HEK293 (cell line): ENCODE data around the gene CLEC16A.

Experiments
- CTCF ChIA-PET: fragments of 350-600 bp; formaldehyde crosslinking; extraction: SDS; loops from one replicate; lab custom pipeline; 2021; ENCODE audit warnings: antibody characterized with exemption; lab: Yijun Ruan, JAX
- POLR2A ChIA-PET: fragments of 300-600 bp; formaldehyde crosslinking; extraction: SDS; loops from one replicate; lab custom pipeline; 2020; ENCODE audit warnings: antibody characterized with exemption, inconsistent platforms; lab: Yijun Ruan, JAX
- H3K27ac ChIP-seq: fragments of 200-500 bp; sonication (Bioruptor generic); 2 replicates; pipeline ENCODE4 v1.5.1; 2014; ENCODE audit warnings: low read depth, low read length, control low read depth, inconsistent platforms; ENCODE audit errors: extremely low read depth
- H3K36me3 ChIP-seq, 2 experiments: fragments of 200-500 bp in 1 of 2; sonication (Bioruptor generic) in 1 of 2; 1 replicate in 1 of 2; 2 replicates in 1 of 2; pipeline ENCODE4 v1.5.1; 2014 to 2017; ENCODE audit warnings: inconsistent platforms in 2 of 2, low read length in 2 of 2; ENCODE audit not compliant: control insufficient read depth in 2 of 2, insufficient read depth in 1 of 2
- H3K4me1 ChIP-seq: fragments of 200-500 bp; sonication (Bioruptor generic); 2 replicates; pipeline ENCODE4 v1.5.1; 2014; ENCODE audit warnings: mild to moderate bottlenecking, low read length, inconsistent platforms; ENCODE audit not compliant: control insufficient read depth, insufficient read depth
- H3K4me3 ChIP-seq: 2 replicates; pipeline ENCODE4 v1.5.1; 2011; ENCODE audit warnings: low read depth, mild to moderate bottlenecking, control low read depth, low read length, moderate library complexity
- H3K9me3 ChIP-seq: fragments of 200-500 bp; sonication (Bioruptor generic); 2 replicates; pipeline ENCODE4 v1.5.1; 2014; ENCODE audit warnings: low read depth, low read length, inconsistent platforms; ENCODE audit not compliant: control insufficient read depth, insufficient read depth
- GFI1B ChIP-seq: fragments of 450-650 bp; formaldehyde crosslinking; IDR thresholded peaks from 2 replicates; pipeline ENCODE4 v1.5.1; 2016; ENCODE audit warnings: missing biosample characterization, missing genetic modification characterization
- OSR2 ChIP-seq: fragments of 450-650 bp; formaldehyde crosslinking; IDR thresholded peaks from 2 replicates; pipeline ENCODE4 v1.5.1; 2016; ENCODE audit warnings: missing biosample characterization, missing genetic modification characterization
- PRDM10 ChIP-seq: fragments of 450-650 bp; formaldehyde crosslinking; IDR thresholded peaks from 2 replicates; pipeline ENCODE4 v1.5.1; 2016; ENCODE audit warnings: missing biosample characterization, missing genetic modification characterization
- REPIN1 ChIP-seq: fragments of 450-650 bp; formaldehyde crosslinking; IDR thresholded peaks from 2 replicates; pipeline ENCODE4 v1.5.1; 2017; ENCODE audit warnings: missing biosample characterization, missing genetic modification characterization, low read depth
- SCRT1 ChIP-seq: fragments of 450-650 bp; formaldehyde crosslinking; IDR thresholded peaks from 2 replicates; pipeline ENCODE4 v1.5.1; 2016; ENCODE audit warnings: missing biosample characterization, missing genetic modification characterization, borderline replicate concordance
- WT1 ChIP-seq: fragments of 450-650 bp; formaldehyde crosslinking; IDR thresholded peaks from 2 replicates; pipeline ENCODE4 v1.5.1; 2016; ENCODE audit warnings: missing biosample characterization, missing genetic modification characterization
- ZBTB44 ChIP-seq: fragments of 450-650 bp; IDR thresholded peaks from 2 replicates; pipeline ENCODE4 v1.5.1; 2018; ENCODE audit warnings: missing biosample characterization, mild to moderate bottlenecking, missing genetic modification characterization
- ZBTB8A ChIP-seq: fragments of 450-650 bp; formaldehyde crosslinking; IDR thresholded peaks from 2 replicates; pipeline ENCODE4 v1.5.1; 2016; ENCODE audit warnings: missing biosample characterization, missing genetic modification characterization
- ZNF132 ChIP-seq: fragments of 450-650 bp; formaldehyde crosslinking; IDR thresholded peaks from 2 replicates; pipeline ENCODE4 v1.5.1; 2017; ENCODE audit warnings: missing biosample characterization, missing genetic modification characterization, borderline replicate concordance
- ZNF138 ChIP-seq: fragments of 450-650 bp; formaldehyde crosslinking; IDR thresholded peaks from 2 replicates; pipeline ENCODE4 v1.5.1; 2016; ENCODE audit warnings: missing biosample characterization, missing genetic modification characterization, borderline replicate concordance
- ZNF148 ChIP-seq: fragments of 450-650 bp; formaldehyde crosslinking; IDR thresholded peaks from 2 replicates; pipeline ENCODE4 v1.5.0; 2017; ENCODE audit warnings: missing biosample characterization, missing genetic modification characterization, borderline replicate concordance
- ZNF16 ChIP-seq: fragments of 450-650 bp; formaldehyde crosslinking; IDR thresholded peaks from 2 replicates; pipeline ENCODE4 v1.5.1; 2016; ENCODE audit warnings: low read depth, missing biosample characterization, missing genetic modification characterization
- ZNF239 ChIP-seq: fragments of 450-650 bp; formaldehyde crosslinking; IDR thresholded peaks from 2 replicates; pipeline ENCODE4 v1.5.1; 2016; ENCODE audit warnings: missing biosample characterization, missing genetic modification characterization
- ZNF292 ChIP-seq: fragments of 450-650 bp; formaldehyde crosslinking; IDR thresholded peaks from 2 replicates; pipeline ENCODE4 v1.5.1; 2016; ENCODE audit warnings: low read depth, missing biosample characterization, missing genetic modification characterization, borderline replicate concordance
- ZNF404 ChIP-seq: fragments of 450-650 bp; formaldehyde crosslinking; IDR thresholded peaks from 2 replicates; pipeline ENCODE4 v1.5.1; 2017; ENCODE audit warnings: missing biosample characterization, missing genetic modification characterization
- ZNF449 ChIP-seq: fragments of 450-650 bp; formaldehyde crosslinking; IDR thresholded peaks from 2 replicates; pipeline ENCODE4 v1.5.1; 2017; ENCODE audit warnings: missing biosample characterization, mild to moderate bottlenecking, missing genetic modification characterization, moderate library complexity
- ZNF549 ChIP-seq: fragments of 450-650 bp; IDR thresholded peaks from 2 replicates; pipeline ENCODE4 v1.5.1; 2018; ENCODE audit warnings: missing biosample characterization, missing genetic modification characterization, mild to moderate bottlenecking, inconsistent platforms, moderate library complexity
- ZNF555 ChIP-seq: fragments of 450-650 bp; formaldehyde crosslinking; conservative IDR thresholded peaks from 2 replicates; pipeline ENCODE4 v1.5.1; 2017; ENCODE audit warnings: missing biosample characterization, mild to moderate bottlenecking, missing genetic modification characterization, inconsistent platforms
- ZNF596 ChIP-seq: fragments of 450-650 bp; IDR thresholded peaks from 2 replicates; pipeline ENCODE4 v1.5.0; 2018; ENCODE audit warnings: missing biosample characterization, mild to moderate bottlenecking, missing genetic modification characterization, moderate library complexity
- ZNF621 ChIP-seq: fragments of 450-650 bp; formaldehyde crosslinking; IDR thresholded peaks from 2 replicates; pipeline ENCODE4 v1.5.1; 2017; ENCODE audit warnings: missing biosample characterization, missing genetic modification characterization
- ZNF624 ChIP-seq: fragments of 450-650 bp; formaldehyde crosslinking; IDR thresholded peaks from 2 replicates; pipeline ENCODE4 v1.5.1; 2017; ENCODE audit warnings: missing biosample characterization, missing genetic modification characterization
- ZNF747 ChIP-seq: fragments of 450-650 bp; formaldehyde crosslinking; IDR thresholded peaks from 2 replicates; pipeline ENCODE4 v1.5.1; 2016; ENCODE audit warnings: missing biosample characterization, missing genetic modification characterization
- ZNF837 ChIP-seq: fragments of 450-650 bp; formaldehyde crosslinking; IDR thresholded peaks from 2 replicates; pipeline ENCODE4 v1.5.1; 2016; ENCODE audit warnings: missing biosample characterization, missing genetic modification characterization
- ZSCAN23 ChIP-seq: fragments of 450-650 bp; formaldehyde crosslinking; IDR thresholded peaks from 2 replicates; pipeline ENCODE4 v1.5.1; 2016; ENCODE audit warnings: missing biosample characterization, missing genetic modification characterization

CLEC16A gene

GRCh38 chr16:11111150-11111549 lies 166.8 kb downstream of the CLEC16A start:
- POLR2A ChIA-PET: no interaction called here

GRCh38 chr16:11111856-11112634 lies 167.7 kb downstream of the CLEC16A start:
- H3K9me3 ChIP-seq: no peaks in the 10 kb centered on the region
- H3K36me3 ChIP-seq: no peaks in the 10 kb centered on the region; a peak in 1 of 3 replicates
- H3K27ac ChIP-seq: no peak overlapping the region
- H3K4me3 ChIP-seq: no peak overlapping the region
- ChIA-PET CTCF (interaction anchor here (1.2 kb wide), 1 partner anchor 106 kb away, joined by 4 read pairs; no protein-coding TSS in a partner anchor), POLR2A (no interaction called here)
- no peaks in the 10 kb centered on the region for H3K4me1 ChIP-seq
- TF ChIP-seq ZNF292 (no peak), ZBTB44 (no peak), ZNF624 (tag by site-specific recombination) (no peak), ZNF837 (no peak), ZNF449 (tag by site-specific recombination) (no peak), ZNF596 (tag by site-specific recombination) (no peak), ZSCAN23 (tag by site-specific recombination) (no peak), ZNF138 (tag by site-specific recombination) (no peak), REPIN1 (tag by site-specific recombination) (no peak), ZNF404 (no peak)

More at GRCh38 chr16:11111150-11111549, 166.8 kb downstream of the CLEC16A start:
- no peaks in the 10 kb centered on the region for H3K9me3 ChIP-seq
- no peak overlapping the region for H3K27ac ChIP-seq
- no peaks in the 10 kb centered on the region; a peak in 1 of 3 replicates for H3K36me3 ChIP-seq
- no peak for TF ChIP-seq ZNF239 (tag by site-specific recombination)
- TF ChIP-seq PRDM10: no peak
- TF ChIP-seq ZNF555 (tag by site-specific recombination): no peak
- TF ChIP-seq ZNF148 (tag by site-specific recombination): no peak
- no peak for TF ChIP-seq ZBTB8A (tag by site-specific recombination)
- TF ChIP-seq ZNF16 (tag by site-specific recombination): no peak
- no peak for TF ChIP-seq SCRT1
- TF ChIP-seq ZNF621: no peak
- no peak for TF ChIP-seq ZNF747 (tag by site-specific recombination)
- no peak for TF ChIP-seq GFI1B (tag by site-specific recombination)
- TF ChIP-seq OSR2: no peak
- no peak for TF ChIP-seq ZNF132
- no peak for TF ChIP-seq WT1
- TF ChIP-seq ZNF549 (tag by site-specific recombination): no peak
- no peaks in the 10 kb centered on the region for H3K4me1 ChIP-seq
- H3K4me3 ChIP-seq: no peak overlapping the region
- CTCF ChIA-PET: interaction anchor here (0.6 to 1.2 kb wide), 2 partner anchors 107 to 116 kb away, joined by 3 to 4 read pairs; no protein-coding TSS in a partner anchor
